HepG2 (cell line): ENCODE data around the gene NRSN2. TPM values are rescaled to one million over a fixed set of nuclear protein-coding genes. Genes with fewer than 3 reads are reported as not detected.

ENCODE experiments used
- ATM ChIP-seq: fragments of 450-650 bp; IDR thresholded peaks from 2 replicates; pipeline ENCODE4 v1.7.1; 2017; ENCODE audit warnings: mild to moderate bottlenecking, borderline replicate concordance
- CEBPG ChIP-seq: IDR thresholded peaks from 2 replicates; pipeline ENCODE4 v1.6.1; 2016
- CHD2 ChIP-seq: IDR thresholded peaks from 2 replicates; pipeline ENCODE4 v1.6.1; 2011; ENCODE audit warnings: low read depth, low read length, improper control_type of control experiment
- CREB3 ChIP-seq: sonication (generic); formaldehyde crosslinking; IDR thresholded peaks from 2 replicates; pipeline ENCODE4 v1.5.0; 2020; ENCODE audit warnings: missing genetic modification reagents
- DNMT1 ChIP-seq: sonication (generic); formaldehyde crosslinking; IDR thresholded peaks from 2 replicates; pipeline ENCODE4 v1.5.1; 2020; ENCODE audit warnings: mild to moderate bottlenecking, missing genetic modification reagents
- E2F1 ChIP-seq: sonication (generic); formaldehyde crosslinking; IDR thresholded peaks from 2 replicates; pipeline ENCODE4 v1.5.0; 2020; ENCODE audit warnings: missing genetic modification reagents
- HBP1 ChIP-seq: IDR thresholded peaks from 2 replicates; pipeline ENCODE4 v1.6.1; 2016; ENCODE audit warnings: low read depth, control low read depth
- JARID2 ChIP-seq: sonication (generic); formaldehyde crosslinking; IDR thresholded peaks from 2 replicates; pipeline ENCODE4 v1.8.1; 2023; ENCODE audit warnings: missing genetic modification reagents, inconsistent platforms; ENCODE audit not compliant: insufficient replicate concordance
- KDM1A ChIP-seq: IDR thresholded peaks from 2 replicates; pipeline ENCODE4 v1.6.1; 2016; ENCODE audit warnings: missing compliant biosample characterization
- KLF16 ChIP-seq, 2 experiments: sonication (generic) in 1 of 2; formaldehyde crosslinking in 1 of 2; IDR thresholded peaks; 2 replicates each; pipeline versions ENCODE4 v1.6.1 to v1.8.0; 2016 to 2023; ENCODE audit warnings: missing genetic modification reagents in 2 of 2, missing compliant biosample characterization in 1 of 2
- MAFG ChIP-seq: sonication (generic); formaldehyde crosslinking; IDR thresholded peaks from 2 replicates; pipeline ENCODE4 v1.5.1; 2020; ENCODE audit warnings: mild to moderate bottlenecking, missing genetic modification reagents
- MAZ ChIP-seq, 2 experiments: sonication (generic) in 1 of 2; formaldehyde crosslinking in 1 of 2; IDR thresholded peaks; 2 replicates each; pipeline versions ENCODE4 v1.5.0 to v1.6.1; 2012 to 2020; ENCODE audit warnings: low read depth in 2 of 2, mild to moderate bottlenecking in 2 of 2, borderline replicate concordance in 1 of 2, improper control_type of control experiment in 1 of 2, low read length in 1 of 2, missing genetic modification reagents in 1 of 2, moderate library complexity in 1 of 2
- NFE2L2 ChIP-seq: fragments of 150-350 bp; IDR thresholded peaks from 2 replicates; pipeline ENCODE4 v1.6.1; 2014; ENCODE audit warnings: low read length
- RAD21 ChIP-seq: fragments of 450-650 bp; formaldehyde crosslinking; IDR thresholded peaks from 2 replicates; pipeline ENCODE4 v1.5.0; 2020; ENCODE audit warnings: mild to moderate bottlenecking
- RBM39 ChIP-seq: fragments of 200-400 bp; formaldehyde crosslinking; IDR thresholded peaks from one replicate; pipeline ENCODE4 v1.6.1; 2018; ENCODE audit warnings: antibody characterized with exemption, mild to moderate bottlenecking, low read depth, low read length; ENCODE audit not compliant: poor library complexity, severe bottlenecking
- SALL2 ChIP-seq: sonication (generic); formaldehyde crosslinking; IDR thresholded peaks from 2 replicates; pipeline ENCODE4 v1.8.1; 2023; ENCODE audit warnings: mild to moderate bottlenecking, missing genetic modification reagents, inconsistent platforms
- SSRP1 ChIP-seq: IDR thresholded peaks from 2 replicates; pipeline ENCODE4 v1.6.1; 2016; ENCODE audit warnings: control low read depth
- TP53 ChIP-seq: sonication (generic); formaldehyde crosslinking; conservative IDR thresholded peaks from 2 replicates; pipeline ENCODE4 v1.4.0; 2020; ENCODE audit warnings: missing genetic modification reagents
- TRAFD1 ChIP-seq: sonication (generic); formaldehyde crosslinking; IDR thresholded peaks from 2 replicates; pipeline ENCODE4 v1.5.1; 2020; ENCODE audit warnings: missing genetic modification reagents, mild to moderate bottlenecking, borderline replicate concordance
- YY1 ChIP-seq: IDR thresholded peaks from 2 replicates; pipeline ENCODE4 v1.6.1; 2011; ENCODE audit warnings: low read length, low read depth, moderate library complexity, mild to moderate bottlenecking; ENCODE audit not compliant: insufficient read depth, insufficient replicate concordance
- ZNF30 ChIP-seq: sonication (generic); formaldehyde crosslinking; IDR thresholded peaks from 2 replicates; pipeline ENCODE4 v1.5.0; 2020; ENCODE audit warnings: mild to moderate bottlenecking, missing genetic modification reagents
- ZNF530 ChIP-seq: sonication (generic); formaldehyde crosslinking; IDR thresholded peaks from 2 replicates; pipeline ENCODE4 v1.5.0; 2020; ENCODE audit warnings: low read depth, mild to moderate bottlenecking, missing genetic modification reagents
- ZNF605 ChIP-seq: sonication (generic); formaldehyde crosslinking; IDR thresholded peaks from 2 replicates; pipeline ENCODE4 v1.8.0; 2022; ENCODE audit warnings: mild to moderate bottlenecking, missing genetic modification reagents
- ZNF639 ChIP-seq: conservative IDR thresholded peaks from 2 replicates; pipeline ENCODE4 v1.6.1; 2018; ENCODE audit warnings: missing genetic modification reagents
- ZSCAN9 ChIP-seq: IDR thresholded peaks from 2 replicates; pipeline ENCODE4 v1.6.1; 2016; ENCODE audit warnings: borderline replicate concordance
- polyA plus RNA-seq, 8 experiments: library from polyadenylated mRNA; depleted of rRNA in 3 of 8; stranded (reverse) in 7 of 8; unstranded in 1 of 8; fragments of >200 nt; fragmentation: Illumina TruSeq in 4 of 8; extraction: Trizol in 4 of 8; gene quantifications; 2 replicates each; pipeline versions ENCODE4 v1.2.1 to v1.2.3, GENCODE V29; 2011 to 2016; ENCODE audit warnings: low read depth in 4 of 8, missing spikeins in 1 of 8, mixed read lengths in 1 of 8; ENCODE audit not compliant: insufficient read depth in 1 of 8
- total RNA-seq, 5 experiments: library from RNA; depleted of rRNA; stranded (reverse); fragments of >200 nt; fragmentation: Illumina TruSeq; extraction: Trizol; gene quantifications; 2 replicates each; pipeline ENCODE4 v1.2.3, GENCODE V29; 2016; ENCODE audit warnings: low read depth in 1 of 5

The NRSN2 gene
- total and polyA plus RNA-seq, 2 of the 13 experiments (the other 11 are each of a cell fraction or from before 2014, with no cell fraction given): 32.3 to 49.4 TPM

GRCh38 chr20:402898-403581 is 56.1 kb downstream of the NRSN2 start (continued):
- TF ChIP-seq ATM (no peak), SALL2 (CRISPR knock-in tag) (no peak; the same call in 1 of the 2 replicates), CEBPG (no peak), TRAFD1 (CRISPR knock-in tag) (no peak), KDM1A (CRISPR knock-in tag) (0 out of 2 replicates have a peak, but pooled peaks have one; percentile 23), NFE2L2 (no peak), MAZ (IDR thresholded peaks at IDR 0.05; ENCODE audit: borderline replicate concordance, low read depth, low read length) (no peak), MAZ (CRISPR knock-in tag; IDR thresholded peaks at IDR 0.05; ENCODE audit: low read depth) (no peak), YY1 (no peak), CREB3 (no peak), HBP1 (CRISPR knock-in tag) (no peak), RBM39 (no peak), ZNF530 (CRISPR knock-in tag) (no peak), DNMT1 (CRISPR knock-in tag) (no peak), CHD2 (0 out of 2 replicates have a peak, but pooled peaks have one; percentile 14), ZNF605 (peak; percentile 61; the same call in 1 of the 2 replicates), ZNF639 (no peak), RAD21 (CRISPR knock-in tag) (no peak), E2F1 (CRISPR knock-in tag) (no peak), JARID2 (CRISPR knock-in tag) (no peak), KLF16 (CRISPR knock-in tag; IDR thresholded peaks at IDR 0.05) (no peak), TP53 (CRISPR knock-in tag) (no peak), SSRP1 (CRISPR knock-in tag) (peak; percentile 62; the same call in 1 of the 2 replicates), ZNF30 (CRISPR knock-in tag) (no peak), MAFG (CRISPR knock-in tag) (no peak), ZSCAN9 (no peak)
